ENCODE measurements around the gene CLEC3A. TPM values are rescaled to one million over a fixed set of nuclear protein-coding genes. Genes with fewer than 3 reads are reported as not detected.
"Not testable (repeated sequence)": the region's sequence is repeated elsewhere in the genome, so short reads cannot be mapped to it uniquely, and the experiment has no call there.

The CLEC3A gene
- not detected in 2 replicates for total RNA-seq

GRCh38 chr16:78022347-78023060 lies at the start of gene CLEC3A:
Gene CLEC3A (plus strand): TSS chr16:78022548. CDS start chr16:78022627, 79 bp downstream.
- no peak for DNase-seq (ENCODE audit: low spot score)
- peaks cover 1% of the 10 kb centered on the region for H3K27me3 Mint-ChIP-seq (ENCODE audit: insufficient read depth)
- H3K4me1 Mint-ChIP-seq (ENCODE audit: low read depth), result no peaks in the 10 kb centered on the region
- no peak within 1 kb of the TSS for H3K27ac Mint-ChIP-seq
- intact Hi-C loops (cut with micrococcal nuclease), result no loop called here
- H3K36me3 Mint-ChIP-seq (ENCODE audit: low read depth), result no peaks in the 10 kb centered on the region
- no peaks in the 10 kb centered on the region for H3K9me3 Mint-ChIP-seq
- H3K4me3 Mint-ChIP-seq, result no peak within 1 kb of the TSS

GRCh38 chr16:77974883-77975282 lies 47.5 kb upstream of the CLEC3A start:
- intact Hi-C loops (cut with micrococcal nuclease), result loop anchor here (5.0 to 10.0 kb wide), 2 partner anchors 190 to 373 kb away; partner anchors contain the start of gene VAT1L
- no peak overlapping the region for H3K4me3 Mint-ChIP-seq
- no peaks in the 10 kb centered on the region for H3K4me1 Mint-ChIP-seq (ENCODE audit: low read depth)
- H3K27me3 Mint-ChIP-seq (ENCODE audit: insufficient read depth), result peaks cover 5% of the 10 kb centered on the region
- DNase-seq (ENCODE audit: low spot score), result no peak
- no peak overlapping the region for H3K27ac Mint-ChIP-seq
- H3K36me3 Mint-ChIP-seq (ENCODE audit: low read depth), result no peaks in the 10 kb centered on the region
- H3K9me3 Mint-ChIP-seq, result no peaks in the 10 kb centered on the region

- Mint-ChIP-seq H3K9me3 (no peaks in the 10 kb centered on the region), H3K36me3 (ENCODE audit: low read depth) (no peaks in the 10 kb centered on the region), H3K4me3 (no peak overlapping the region), H3K27me3 (ENCODE audit: insufficient read depth) (peaks cover 3% of the 10 kb centered on the region), H3K27ac (no peak overlapping the region), H3K4me1 (ENCODE audit: low read depth) (no peaks in the 10 kb centered on the region)
- DNase-seq (ENCODE audit: low spot score), result no peak
- intact Hi-C loops (cut with micrococcal nuclease), result loop anchor here (10.0 kb wide), 1 partner anchor 191 kb away; the partner anchor contains the start of gene VAT1L
These were observed 46.4 kb upstream of the CLEC3A start for GRCh38 chr16:77975942-77976341.

GRCh38 chr16:77977339-77977738 lies 45.0 kb upstream of the CLEC3A start:
- H3K36me3 Mint-ChIP-seq (ENCODE audit: low read depth), result no peaks in the 10 kb centered on the region
- no peak for DNase-seq (ENCODE audit: low spot score)
- H3K9me3 Mint-ChIP-seq, result no peaks in the 10 kb centered on the region
- no peaks in the 10 kb centered on the region for H3K4me1 Mint-ChIP-seq (ENCODE audit: low read depth)
- no peak overlapping the region for H3K4me3 Mint-ChIP-seq
- peaks cover 3% of the 10 kb centered on the region for H3K27me3 Mint-ChIP-seq (ENCODE audit: insufficient read depth)
- intact Hi-C loops (cut with micrococcal nuclease), result loop anchor here (10.0 kb wide), 1 partner anchor 193 kb away; the partner anchor contains the start of gene VAT1L
- no peak overlapping the region for H3K27ac Mint-ChIP-seq

GRCh38 chr16:77985111-77985510 lies 37.2 kb upstream of the CLEC3A start:
- no peaks in the 10 kb centered on the region for H3K36me3 Mint-ChIP-seq (ENCODE audit: low read depth)
- no peak overlapping the region for H3K27ac Mint-ChIP-seq
- DNase-seq (ENCODE audit: low spot score), result no peak
- no peak overlapping the region for H3K4me3 Mint-ChIP-seq
- H3K4me1 Mint-ChIP-seq (ENCODE audit: low read depth), result no peaks in the 10 kb centered on the region
- no peaks in the 10 kb centered on the region for H3K27me3 Mint-ChIP-seq (ENCODE audit: insufficient read depth)
- intact Hi-C loops (cut with micrococcal nuclease), result no loop called here
- no peaks in the 10 kb centered on the region for H3K9me3 Mint-ChIP-seq

- H3K27ac Mint-ChIP-seq, result no peak overlapping the region
These were observed 36.2 kb upstream of the CLEC3A start for GRCh38 chr16:77986011-77986740.

GRCh38 chr16:77987810-77988209 lies 34.5 kb upstream of the CLEC3A start:
- peaks cover 2% of the 10 kb centered on the region for H3K27me3 Mint-ChIP-seq (ENCODE audit: insufficient read depth)
- intact Hi-C loops (cut with micrococcal nuclease), result no loop called here
- no peaks in the 10 kb centered on the region for H3K9me3 Mint-ChIP-seq
- no peak overlapping the region for H3K27ac Mint-ChIP-seq
- no peak for DNase-seq (ENCODE audit: low spot score)
- no peak overlapping the region for H3K4me3 Mint-ChIP-seq
- H3K4me1 Mint-ChIP-seq (ENCODE audit: low read depth), result no peaks in the 10 kb centered on the region
- no peaks in the 10 kb centered on the region for H3K36me3 Mint-ChIP-seq (ENCODE audit: low read depth)

More at GRCh38 chr16:77986011-77986740, 36.2 kb upstream of the CLEC3A start:
- H3K9me3 Mint-ChIP-seq, result no peaks in the 10 kb centered on the region
- H3K4me3 Mint-ChIP-seq, result no peak overlapping the region
- intact Hi-C loops (cut with micrococcal nuclease), result no loop called here
- H3K27me3 Mint-ChIP-seq (ENCODE audit: insufficient read depth), result no peaks in the 10 kb centered on the region
- no peaks in the 10 kb centered on the region for H3K36me3 Mint-ChIP-seq (ENCODE audit: low read depth)
- no peaks in the 10 kb centered on the region for H3K4me1 Mint-ChIP-seq (ENCODE audit: low read depth)
- DNase-seq (ENCODE audit: low spot score), result no peak

GRCh38 chr16:77989846-77990245 lies 32.5 kb upstream of the CLEC3A start:
- no peak for DNase-seq (ENCODE audit: low spot score)
- peaks cover 4% of the 10 kb centered on the region for H3K9me3 Mint-ChIP-seq
- H3K27ac Mint-ChIP-seq, result no peak overlapping the region
- H3K4me3 Mint-ChIP-seq, result no peak overlapping the region
- intact Hi-C loops (cut with micrococcal nuclease), result no loop called here
- no peaks in the 10 kb centered on the region for H3K4me1 Mint-ChIP-seq (ENCODE audit: low read depth)
- H3K36me3 Mint-ChIP-seq (ENCODE audit: low read depth), result no peaks in the 10 kb centered on the region
- peaks cover 2% of the 10 kb centered on the region for H3K27me3 Mint-ChIP-seq (ENCODE audit: insufficient read depth)

GRCh38 chr16:77991701-77992100 lies 30.6 kb upstream of the CLEC3A start:
- Mint-ChIP-seq H3K36me3 (ENCODE audit: low read depth) (no peaks in the 10 kb centered on the region), H3K9me3 (peaks cover 17% of the 10 kb centered on the region), H3K4me3 (no peak overlapping the region), H3K27ac (no peak overlapping the region), H3K4me1 (ENCODE audit: low read depth) (no peaks in the 10 kb centered on the region), H3K27me3 (ENCODE audit: insufficient read depth) (peaks cover 2% of the 10 kb centered on the region)
- intact Hi-C loops (cut with micrococcal nuclease), result no loop called here
- DNase-seq (ENCODE audit: low spot score), result no peak

GRCh38 chr16:77992381-77992780 lies 30.0 kb upstream of the CLEC3A start:
- DNase-seq (ENCODE audit: low spot score); H3K4me1 Mint-ChIP-seq (ENCODE audit: low read depth); H3K27ac Mint-ChIP-seq; H3K36me3 Mint-ChIP-seq (ENCODE audit: low read depth); H3K27me3 Mint-ChIP-seq (ENCODE audit: insufficient read depth); intact Hi-C loops (cut with micrococcal nuclease); H3K4me3 Mint-ChIP-seq: not testable (repeated sequence)
- peaks cover 21% of the 10 kb centered on the region for H3K9me3 Mint-ChIP-seq

- peaks cover 4% of the 10 kb centered on the region for H3K27me3 Mint-ChIP-seq (ENCODE audit: insufficient read depth)
- DNase-seq (ENCODE audit: low spot score), result no peak
- intact Hi-C loops (cut with micrococcal nuclease), result no loop called here
- H3K9me3 Mint-ChIP-seq, result peaks cover 21% of the 10 kb centered on the region
- H3K4me3 Mint-ChIP-seq, result no peak overlapping the region
- H3K27ac Mint-ChIP-seq, result no peak overlapping the region
- H3K36me3 Mint-ChIP-seq (ENCODE audit: low read depth), result no peaks in the 10 kb centered on the region
- no peaks in the 10 kb centered on the region for H3K4me1 Mint-ChIP-seq (ENCODE audit: low read depth)
These were observed 29.0 kb upstream of the CLEC3A start for GRCh38 chr16:77993111-77993985.

- H3K4me1 Mint-ChIP-seq (ENCODE audit: low read depth), result no peaks in the 10 kb centered on the region
- H3K9me3 Mint-ChIP-seq, result peaks cover 21% of the 10 kb centered on the region
- H3K27me3 Mint-ChIP-seq (ENCODE audit: insufficient read depth), result peaks cover 4% of the 10 kb centered on the region
- H3K4me3 Mint-ChIP-seq, result no peak overlapping the region
- DNase-seq (ENCODE audit: low spot score), result no peak
- H3K36me3 Mint-ChIP-seq (ENCODE audit: low read depth), result no peaks in the 10 kb centered on the region
- no peak overlapping the region for H3K27ac Mint-ChIP-seq
- intact Hi-C loops (cut with micrococcal nuclease), result no loop called here
These were observed 26.4 kb upstream of the CLEC3A start for GRCh38 chr16:77995843-77996455.
